HG02798 (cell line): ENCODE data around the gene SNTG2.

Source experiments
- ATAC-seq: cut with Tn5 transposase; IDR thresholded peaks from one replicate; pipeline ENCODE4 v1.9.1; 2021; ENCODE audit warnings: mild to moderate bottlenecking; ENCODE audit not compliant: unreplicated experiment, poor library complexity

The SNTG2 gene

DNA sequence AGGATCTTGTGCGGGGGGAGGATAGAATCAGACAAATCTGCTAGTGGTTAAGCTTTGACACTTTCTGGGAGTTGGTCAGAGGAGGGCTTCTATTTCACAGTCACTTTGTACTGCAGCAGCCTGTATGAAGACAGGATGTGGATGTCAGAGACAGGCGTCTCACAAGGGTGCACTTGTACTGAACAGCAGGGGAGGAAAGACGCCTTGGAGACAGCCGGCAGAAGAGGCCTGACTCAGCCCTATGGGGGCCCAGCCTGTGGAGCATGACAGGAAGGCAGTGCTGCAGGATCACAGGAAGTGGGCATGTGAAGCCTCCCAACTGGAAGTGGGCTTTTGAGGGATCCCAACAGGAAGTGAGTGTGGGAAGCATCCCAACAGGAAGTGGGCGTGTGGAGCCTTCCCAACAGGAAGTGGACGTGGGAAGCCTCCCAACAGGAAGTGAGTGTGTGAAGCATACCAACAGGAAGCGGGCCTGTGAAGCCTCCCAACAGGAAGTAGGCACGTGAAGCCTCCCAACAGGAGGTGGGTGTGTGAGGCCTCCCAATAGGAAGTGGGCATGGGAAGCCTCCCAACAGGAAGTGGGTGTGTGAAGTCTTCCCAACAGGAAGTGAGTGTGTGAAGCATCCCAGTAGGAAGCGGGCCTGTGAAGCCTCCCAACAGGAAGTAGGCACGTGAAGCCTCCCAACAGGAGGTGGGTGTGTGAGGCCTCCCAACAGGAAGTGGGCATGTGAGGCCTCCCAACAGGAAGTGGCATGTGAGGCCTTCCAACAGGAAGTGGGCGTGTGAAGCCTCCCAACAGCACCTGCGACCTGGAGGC is 212.3 kb downstream of the SNTG2 start:
- ATAC-seq: no peak

DNA sequence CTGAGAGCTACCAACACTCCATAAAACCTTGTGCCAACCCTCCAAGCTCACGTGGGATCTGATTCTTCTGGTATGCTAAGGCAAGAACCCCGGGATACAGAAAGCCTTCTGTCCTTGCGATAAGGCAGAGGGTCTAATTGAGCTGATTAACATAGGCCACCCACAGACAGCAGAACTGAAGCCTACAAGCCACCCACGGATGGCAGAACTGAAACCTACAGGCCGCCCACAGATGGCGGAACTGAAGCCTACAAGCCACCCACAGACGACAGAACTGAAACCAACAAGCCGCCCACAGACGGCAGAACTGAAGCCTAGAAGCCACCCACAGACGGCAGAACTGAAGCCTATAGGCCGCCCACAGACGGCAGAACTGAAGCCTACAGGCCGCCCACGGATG is 216.3 kb downstream of the SNTG2 start:
- ATAC-seq: no peak

DNA sequence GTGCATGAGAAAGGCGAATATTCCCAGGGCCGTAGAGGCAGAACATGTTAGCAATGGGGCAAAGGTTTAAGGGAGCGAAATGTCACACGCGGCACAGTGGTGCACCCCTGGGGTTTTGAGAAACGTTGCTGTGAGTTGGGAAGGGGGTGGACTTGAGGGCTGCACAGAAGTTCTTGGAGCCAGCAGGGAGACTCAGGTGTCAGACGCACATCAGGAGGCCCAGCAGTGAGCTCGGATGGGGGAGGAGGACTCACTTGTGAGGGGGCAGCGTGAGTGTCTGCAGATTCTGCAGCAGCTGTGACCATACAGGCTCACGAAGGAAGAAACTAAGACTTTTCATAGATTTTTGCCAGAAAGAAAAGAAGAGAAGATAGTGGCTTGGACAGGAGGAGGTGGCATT is 218.2 kb downstream of the SNTG2 start:
- no peak for ATAC-seq

DNA sequence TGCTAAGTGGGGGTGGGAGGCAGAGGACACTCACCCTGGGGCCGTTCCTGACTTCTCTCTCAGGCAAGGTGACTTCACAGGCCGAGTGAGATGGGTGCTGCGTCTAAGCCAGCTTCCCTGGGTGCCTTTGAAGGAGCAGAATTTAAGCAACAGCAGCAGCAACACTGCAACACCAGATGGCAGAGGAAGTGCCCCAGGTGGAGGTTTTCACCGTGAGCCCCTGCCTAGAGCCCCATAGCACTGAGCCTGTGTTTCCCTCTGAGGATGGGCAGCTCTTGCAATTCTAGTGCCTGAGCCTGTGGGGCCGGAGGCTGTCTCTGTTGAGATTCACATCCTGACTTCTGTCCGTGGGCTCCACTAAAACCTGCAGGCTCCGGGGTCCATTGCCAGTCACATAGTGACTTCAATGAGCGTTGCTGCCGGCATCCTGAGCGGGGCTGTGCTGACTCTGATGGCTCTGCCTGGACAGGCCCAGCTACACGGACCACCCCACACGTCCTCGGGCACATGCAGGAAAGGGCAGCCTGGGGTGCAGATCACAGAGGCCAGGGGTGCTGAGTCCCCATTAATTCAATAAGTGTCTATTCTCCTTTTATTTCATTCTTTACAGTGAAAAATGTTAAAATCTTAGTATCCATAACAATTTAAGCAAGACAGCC is 218.8 kb downstream of the SNTG2 start:
- ATAC-seq: no peak

DNA sequence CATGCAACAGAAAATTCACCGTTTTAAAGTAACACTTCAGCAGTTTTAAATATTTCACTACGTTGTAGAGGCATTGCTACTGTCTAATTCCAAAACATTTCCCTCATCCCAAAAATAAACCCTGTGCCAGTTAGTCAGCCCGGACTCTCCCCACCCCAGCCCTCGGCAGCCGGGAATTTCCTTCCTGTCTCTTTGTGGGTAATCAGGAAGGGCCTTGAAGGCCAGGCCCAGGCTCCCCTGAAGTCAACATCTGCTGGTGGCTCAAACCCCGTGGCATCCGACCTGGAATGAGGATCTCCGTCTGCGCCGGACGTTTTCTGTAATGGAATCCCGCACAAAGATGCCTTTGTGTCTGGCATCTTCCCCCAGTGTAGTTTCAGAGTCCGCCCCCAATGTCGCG is 219.6 kb downstream of the SNTG2 start:
- no peak for ATAC-seq

DNA sequence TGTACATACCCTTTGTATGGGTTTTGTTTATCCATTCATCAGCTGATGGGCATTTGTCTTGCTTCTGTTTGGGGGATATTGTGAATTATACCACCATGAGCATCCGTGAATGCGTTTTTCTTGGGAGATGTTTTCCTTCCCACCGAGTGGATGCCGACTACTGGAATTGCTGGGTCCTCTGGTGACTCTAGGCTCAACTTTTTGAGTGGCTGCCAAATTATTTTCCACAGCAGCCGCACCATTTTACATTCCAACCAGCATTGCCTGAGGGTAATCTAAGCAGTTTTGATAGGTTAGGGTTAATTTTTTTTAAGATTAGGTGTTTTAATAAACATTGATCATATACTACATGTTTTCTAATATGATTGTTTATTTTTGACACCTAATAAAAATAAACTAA is 220.1 kb downstream of the SNTG2 start:
- ATAC-seq: no peak

DNA sequence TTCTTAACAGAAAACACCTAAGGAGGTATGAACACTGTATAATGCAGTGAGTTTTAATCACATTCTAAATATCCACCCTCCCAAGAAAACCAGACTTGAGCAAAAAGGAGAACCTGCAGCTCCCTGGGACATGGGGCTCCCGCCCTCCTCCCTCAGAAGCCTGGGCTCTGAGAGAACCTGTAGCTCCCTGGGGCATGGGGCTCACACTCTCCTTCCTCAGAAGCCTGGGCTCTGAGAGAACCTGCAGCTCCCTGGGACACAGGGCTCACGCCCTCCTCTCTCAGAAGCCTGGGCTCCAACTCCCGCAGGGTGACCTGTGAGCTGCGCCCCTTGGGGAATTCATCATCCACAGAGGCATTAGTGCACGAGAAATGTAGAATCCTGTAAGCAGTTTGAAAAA is 222.9 kb downstream of the SNTG2 start:
- no peak for ATAC-seq

DNA sequence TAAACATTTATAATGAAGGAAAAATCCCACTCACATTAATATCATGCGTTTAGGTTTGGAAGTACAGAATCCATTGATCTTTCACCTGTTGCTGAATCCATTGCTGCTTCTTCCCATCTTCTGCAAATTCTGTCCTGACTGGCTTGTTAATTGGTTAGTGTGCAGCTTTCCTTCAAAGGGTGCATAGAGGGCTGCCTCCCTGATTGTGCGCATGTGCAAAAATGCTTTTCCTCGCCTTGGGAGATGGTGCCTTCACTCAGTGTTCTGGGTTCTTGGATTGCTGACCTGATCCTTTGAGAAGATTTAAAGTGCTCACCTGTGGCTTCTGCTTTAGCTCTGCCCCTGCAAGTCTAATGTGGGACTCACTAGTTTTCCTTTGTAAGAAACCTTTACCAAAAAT is 231.2 kb downstream of the SNTG2 start:
- no peak for ATAC-seq

DNA sequence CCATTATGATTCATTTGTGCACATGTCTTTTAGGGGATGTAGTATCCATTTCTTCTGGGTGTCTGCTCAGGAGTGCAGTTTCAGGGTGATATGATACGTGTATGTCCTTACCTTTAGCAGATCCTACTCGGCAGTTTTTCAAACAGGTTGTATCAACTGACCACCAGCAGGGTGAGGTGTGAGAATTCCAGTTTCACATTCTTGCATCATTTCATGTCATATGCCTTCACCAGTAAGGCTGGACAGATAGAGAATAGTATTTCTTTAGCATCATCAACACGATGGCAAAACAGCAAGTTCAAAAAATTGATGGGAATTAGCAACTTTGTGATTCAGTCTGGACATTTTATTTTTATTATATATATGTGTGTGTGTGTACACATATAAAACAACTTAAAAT is 232.7 kb downstream of the SNTG2 start:
- no peak for ATAC-seq

DNA sequence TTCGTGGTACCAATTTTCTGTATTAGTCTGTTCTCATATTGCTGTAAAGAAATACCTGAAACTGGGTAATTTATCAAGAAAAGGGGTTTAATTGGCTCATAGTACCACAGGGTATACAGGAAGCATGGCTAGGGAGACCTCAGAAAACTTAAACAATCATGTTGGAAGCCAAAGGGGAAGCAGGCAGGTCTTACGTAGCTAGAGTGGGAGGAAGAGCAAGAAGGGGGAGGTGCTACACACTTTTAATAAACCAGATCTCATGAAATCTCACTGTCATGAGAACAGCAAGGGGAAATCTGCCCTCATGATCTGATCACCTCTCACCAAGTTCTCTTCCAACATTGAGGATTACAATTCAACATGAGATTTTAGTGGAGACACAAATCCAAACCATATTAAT is 235.8 kb downstream of the SNTG2 start:
- no peak for ATAC-seq

DNA sequence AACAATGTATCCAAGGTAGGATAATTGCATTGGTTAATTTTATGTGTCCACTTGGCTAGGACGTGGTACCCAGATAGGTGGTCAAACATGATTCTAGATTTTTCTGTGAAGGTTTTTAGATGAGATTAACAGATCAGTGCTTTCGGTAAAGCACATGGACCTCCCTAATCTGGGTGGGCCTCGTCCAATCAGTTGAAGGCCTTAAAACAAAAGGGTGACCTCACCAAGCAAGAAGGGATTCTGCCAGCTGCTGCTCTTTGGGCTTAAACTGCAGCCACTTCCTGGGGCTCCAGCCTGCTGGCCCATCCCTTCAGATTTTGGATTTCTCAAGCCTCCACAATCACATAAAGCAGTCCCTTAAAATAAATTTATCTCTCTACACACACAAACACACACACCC is 236.5 kb downstream of the SNTG2 start:
- ATAC-seq: no peak

DNA sequence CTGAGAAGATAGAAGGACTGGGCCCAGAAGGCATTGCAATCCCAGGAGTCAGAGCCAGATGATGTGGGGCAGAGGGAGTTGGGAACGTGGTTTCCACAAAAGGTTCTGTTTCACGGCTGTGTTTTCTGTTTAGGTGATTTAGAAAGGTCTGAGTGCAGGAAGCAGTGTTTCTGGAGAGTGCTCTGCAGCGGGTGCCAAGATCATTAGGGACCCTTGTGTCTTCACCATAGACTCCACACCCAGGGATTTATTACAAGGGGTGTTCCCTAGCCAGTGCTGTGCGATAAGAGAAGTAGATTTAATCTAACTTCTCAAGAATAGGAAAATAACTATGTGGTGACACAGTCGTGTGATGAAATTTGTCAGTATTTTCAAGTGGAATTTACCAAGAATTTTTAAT is 241.5 kb downstream of the SNTG2 start:
- no peak for ATAC-seq

DNA sequence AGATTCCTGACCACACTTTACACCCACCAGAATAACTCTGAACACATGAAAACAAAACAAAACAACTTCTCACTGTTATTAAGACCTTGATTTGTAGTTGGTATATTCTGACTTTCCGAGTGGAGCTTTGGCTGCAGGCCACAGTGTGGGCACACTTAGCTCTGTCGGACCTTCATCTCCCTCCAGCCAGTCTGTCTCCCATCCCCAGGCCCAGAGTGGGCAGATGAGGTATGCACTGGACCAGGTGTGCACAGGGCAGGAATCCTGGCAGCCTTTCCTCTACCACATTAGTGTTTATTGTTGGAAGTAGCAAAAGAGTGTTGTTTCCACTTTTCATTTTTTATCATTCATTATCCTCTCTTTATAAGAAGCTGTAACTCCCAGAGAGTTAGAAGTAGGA is 243.2 kb downstream of the SNTG2 start:
- ATAC-seq: no peak

DNA sequence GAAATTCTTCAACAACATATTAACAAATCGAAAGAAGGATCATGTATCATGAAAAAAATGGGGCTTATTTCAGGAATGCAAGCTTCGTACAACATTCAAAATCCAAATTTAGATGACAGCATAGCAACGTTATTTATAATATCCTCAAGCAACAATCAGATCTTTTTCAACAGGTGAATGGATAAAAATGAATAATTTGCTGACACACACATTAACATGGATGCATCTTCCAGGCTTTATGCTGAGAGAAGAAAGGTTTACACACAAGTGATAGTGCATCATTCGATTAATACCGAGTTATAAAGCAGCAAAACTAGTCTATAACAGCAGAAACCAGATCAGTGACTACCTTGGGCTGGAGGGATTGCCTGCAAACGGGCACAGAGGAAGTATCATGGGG is 253.1 kb downstream of the SNTG2 start:
- ATAC-seq: no peak

DNA sequence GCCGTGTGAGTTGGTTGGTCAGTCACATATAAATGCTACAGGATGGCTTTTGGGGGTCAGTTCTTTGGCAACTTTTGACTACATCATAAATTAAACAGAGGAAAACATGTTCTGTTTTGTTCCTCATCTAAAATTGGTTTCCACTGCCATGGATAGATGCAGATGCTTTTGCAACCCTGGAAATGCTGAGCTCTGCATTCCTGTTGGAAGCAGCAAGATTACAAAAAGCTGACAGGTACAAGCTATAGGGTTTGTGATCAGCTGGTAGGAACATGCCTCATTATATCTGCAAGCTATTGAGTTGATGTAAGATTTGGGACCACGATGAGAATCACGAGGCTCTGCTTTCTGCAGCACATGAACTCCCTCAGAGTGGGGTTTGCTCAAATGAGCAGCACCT is 255.2 kb downstream of the SNTG2 start:
- no peak for ATAC-seq

DNA sequence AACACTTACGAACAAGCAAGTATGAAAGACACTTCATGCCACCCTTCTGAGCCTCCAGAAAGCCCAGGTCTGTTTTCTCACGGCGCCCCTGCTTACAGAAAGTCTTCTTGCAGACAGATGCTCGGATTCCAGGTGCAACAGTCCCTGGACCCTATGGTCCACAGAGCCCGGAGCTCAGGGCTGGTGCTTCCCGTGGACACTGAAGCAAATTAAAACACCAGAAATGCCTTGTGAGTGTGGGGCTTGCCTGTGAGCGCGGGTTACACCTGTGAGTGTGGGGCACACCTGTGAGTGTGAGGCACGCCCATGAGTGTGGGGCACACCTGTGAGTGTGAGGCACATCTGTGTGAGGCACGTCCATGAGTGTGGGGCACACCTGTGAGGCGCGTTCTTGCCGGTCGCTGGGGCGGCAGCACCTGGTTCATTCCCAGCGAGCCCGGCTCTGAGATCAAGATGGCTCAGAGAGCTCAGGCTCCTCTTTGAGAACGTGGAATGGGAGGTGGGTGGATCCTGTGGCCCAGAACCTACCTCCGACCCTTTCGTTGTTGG is 257.4 kb downstream of the SNTG2 start:
- ATAC-seq: no peak

DNA sequence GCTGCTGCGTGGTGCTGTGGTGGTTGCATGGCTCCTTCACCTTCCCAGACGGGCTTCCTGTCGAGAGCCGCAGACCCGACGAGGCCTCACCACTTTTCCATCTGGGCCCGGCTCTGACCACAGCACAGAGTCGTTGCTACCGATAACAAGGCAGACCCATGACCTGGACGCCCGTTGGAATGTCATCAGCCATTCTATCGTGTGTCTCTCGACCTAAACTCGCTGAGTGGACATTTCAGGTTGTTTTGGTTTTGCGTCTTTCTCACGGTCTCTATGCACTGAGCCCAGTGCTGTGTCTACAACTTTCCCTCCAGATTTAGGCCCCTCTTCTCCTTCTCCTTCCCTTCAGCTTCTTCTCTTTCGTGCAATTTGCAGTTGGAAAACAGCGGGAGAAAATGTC is 257.9 kb downstream of the SNTG2 start:
- ATAC-seq: no peak

DNA sequence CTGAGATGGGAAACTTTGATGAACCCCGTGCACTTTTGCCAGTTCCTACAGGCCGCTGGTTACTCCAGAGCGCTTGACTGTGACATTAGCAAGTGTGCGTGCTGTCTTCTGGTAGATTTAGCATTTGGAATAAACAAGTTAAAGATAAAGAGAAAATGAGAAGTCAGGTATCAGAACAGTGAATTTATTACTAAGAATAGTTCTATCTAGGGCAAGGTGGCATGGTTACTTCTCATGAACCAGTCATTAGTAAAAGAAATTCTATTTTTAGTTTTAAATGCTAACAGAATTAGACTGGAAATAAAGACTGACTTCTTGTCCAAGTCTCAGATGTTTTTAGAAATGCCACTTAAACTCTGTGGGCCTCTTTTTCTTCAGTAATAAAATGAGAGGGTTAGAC is 258.6 kb downstream of the SNTG2 start:
- no peak for ATAC-seq

DNA sequence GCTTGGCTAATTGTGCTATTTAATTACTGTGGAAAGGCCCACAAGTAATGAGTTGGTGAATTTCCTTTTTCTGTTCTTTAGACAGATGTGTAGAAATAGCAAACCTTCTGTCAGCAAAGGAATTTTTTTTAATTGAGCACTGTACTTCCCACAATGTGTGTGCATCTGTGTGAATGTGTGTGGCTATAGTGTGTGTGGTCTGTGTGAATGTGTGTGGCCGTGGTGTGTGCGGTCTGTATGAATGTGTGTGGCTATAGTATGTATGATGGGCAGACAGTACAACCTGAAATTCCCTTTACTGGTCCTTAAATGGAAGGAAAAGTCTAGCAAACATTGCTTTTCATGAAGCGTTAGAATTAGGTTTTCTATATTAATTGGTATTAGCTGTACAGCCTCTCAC is 259.1 kb downstream of the SNTG2 start:
- no peak for ATAC-seq

DNA sequence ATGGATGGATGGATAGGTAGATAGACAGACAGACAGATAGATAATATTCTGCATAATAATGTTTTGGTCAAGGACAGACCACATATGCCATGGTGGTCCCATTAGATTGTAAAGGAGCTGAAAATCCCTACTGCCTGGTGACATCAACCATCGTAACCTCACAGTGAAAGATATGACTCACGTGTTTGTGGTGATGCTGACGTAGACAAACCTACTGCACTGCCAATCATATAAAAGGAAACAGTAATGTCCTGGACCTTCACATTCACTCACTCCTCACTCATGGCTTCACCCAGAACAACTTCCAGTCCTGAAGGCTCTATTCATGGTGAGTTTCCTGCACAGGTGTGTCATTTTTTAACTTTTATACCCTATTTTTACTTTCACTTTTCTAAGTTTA is 259.7 kb downstream of the SNTG2 start:
- ATAC-seq: no peak

DNA sequence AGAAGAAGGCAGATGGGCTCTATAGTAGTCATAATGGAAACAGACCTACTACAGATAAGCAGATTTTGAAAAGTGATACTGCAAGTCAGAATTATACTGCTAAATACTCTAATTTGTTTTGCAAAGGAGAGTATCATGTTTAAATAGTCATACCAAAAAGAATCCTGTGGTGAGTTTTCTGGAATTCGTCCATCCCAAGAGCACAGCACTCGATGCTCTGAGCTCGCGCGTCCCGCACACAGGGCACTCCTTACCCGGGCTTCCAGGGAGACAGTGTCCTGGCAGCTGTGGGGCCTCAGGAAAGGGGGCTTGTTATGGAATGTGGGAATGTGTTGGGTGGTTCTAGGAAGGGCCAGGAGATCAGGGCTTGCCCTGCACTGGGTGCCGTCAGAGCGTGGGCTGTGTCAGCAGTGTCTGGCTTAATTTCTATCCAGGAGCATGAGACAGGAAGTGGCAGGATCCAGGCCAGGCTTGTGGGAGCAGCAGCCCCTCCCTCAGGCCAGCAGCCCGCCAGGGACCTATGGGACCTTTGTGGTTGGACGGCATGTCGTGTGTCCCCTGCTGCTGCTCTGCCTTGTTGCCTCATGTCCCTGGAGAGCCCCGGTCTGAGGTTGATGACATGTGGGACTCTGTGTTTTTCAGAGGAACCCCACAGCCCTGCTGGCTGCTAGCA is 269.4 kb downstream of the SNTG2 start:
- ATAC-seq: no peak
